ENCODE data around the gene DDX42.

The DDX42 gene

GRCh38 chr17:63831505-63831904 lies 57.5 kb downstream of the DDX42 start:
- no peak for DNase-seq (ENCODE audit: low read depth)
- no peak overlapping the region for H3K4me3 ChIP-seq (ENCODE audit: low read depth, low read length)
- TF ChIP-seq CTCF (IDR thresholded peaks at IDR 0.05; ENCODE audit: control insufficient read depth, extremely low read depth, insufficient read depth): no peak

GRCh38 chr17:63832014-63832413 lies 58.0 kb downstream of the DDX42 start:
- H3K4me3 ChIP-seq (ENCODE audit: low read depth, low read length): no peak overlapping the region
- DNase-seq (ENCODE audit: low read depth): no peak
- no peak for TF ChIP-seq CTCF (IDR thresholded peaks at IDR 0.05; ENCODE audit: control insufficient read depth, extremely low read depth, insufficient read depth)

DNA sequence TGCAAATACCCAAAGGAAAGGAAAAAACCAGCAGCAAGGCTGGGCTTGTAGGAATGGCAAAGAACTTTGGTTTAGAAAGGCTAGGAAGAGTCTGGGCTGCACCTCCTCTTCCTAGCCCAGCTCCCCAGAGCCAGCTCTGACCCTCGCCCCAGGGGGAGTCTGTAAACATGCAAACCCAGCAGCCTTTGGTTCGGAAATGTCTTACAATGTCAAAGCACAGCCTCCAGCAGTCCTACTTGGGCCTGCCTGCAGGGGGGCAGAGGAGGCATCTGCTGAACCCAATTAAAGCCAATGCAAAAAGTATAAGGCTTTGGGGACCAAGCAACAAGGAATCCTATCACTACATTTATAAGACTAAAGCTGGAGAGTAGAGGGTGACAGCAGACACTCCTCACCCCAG lies 58.5 kb downstream of the DDX42 start:
- no peak for TF ChIP-seq CTCF (IDR thresholded peaks at IDR 0.05; ENCODE audit: control insufficient read depth, extremely low read depth, insufficient read depth)
- DNase-seq (ENCODE audit: low read depth): no peak
- no peak overlapping the region for H3K4me3 ChIP-seq (ENCODE audit: low read depth, low read length)

GRCh38 chr17:63833026-63833740 lies 59.2 kb downstream of the DDX42 start:
- TF ChIP-seq CTCF (IDR thresholded peaks at IDR 0.05; ENCODE audit: control insufficient read depth, extremely low read depth, insufficient read depth): no peak
- no peak for DNase-seq (ENCODE audit: low read depth)
- H3K4me3 ChIP-seq (ENCODE audit: low read depth, low read length): no peak overlapping the region

- no peak for TF ChIP-seq CTCF (IDR thresholded peaks at IDR 0.05; ENCODE audit: control insufficient read depth, extremely low read depth, insufficient read depth)
- no peak overlapping the region for H3K4me3 ChIP-seq (ENCODE audit: low read depth, low read length)
- no peak for DNase-seq (ENCODE audit: low read depth)
Observed at GRCh38 chr17:63833741-63834373, 59.9 kb downstream of the DDX42 start.

DNA sequence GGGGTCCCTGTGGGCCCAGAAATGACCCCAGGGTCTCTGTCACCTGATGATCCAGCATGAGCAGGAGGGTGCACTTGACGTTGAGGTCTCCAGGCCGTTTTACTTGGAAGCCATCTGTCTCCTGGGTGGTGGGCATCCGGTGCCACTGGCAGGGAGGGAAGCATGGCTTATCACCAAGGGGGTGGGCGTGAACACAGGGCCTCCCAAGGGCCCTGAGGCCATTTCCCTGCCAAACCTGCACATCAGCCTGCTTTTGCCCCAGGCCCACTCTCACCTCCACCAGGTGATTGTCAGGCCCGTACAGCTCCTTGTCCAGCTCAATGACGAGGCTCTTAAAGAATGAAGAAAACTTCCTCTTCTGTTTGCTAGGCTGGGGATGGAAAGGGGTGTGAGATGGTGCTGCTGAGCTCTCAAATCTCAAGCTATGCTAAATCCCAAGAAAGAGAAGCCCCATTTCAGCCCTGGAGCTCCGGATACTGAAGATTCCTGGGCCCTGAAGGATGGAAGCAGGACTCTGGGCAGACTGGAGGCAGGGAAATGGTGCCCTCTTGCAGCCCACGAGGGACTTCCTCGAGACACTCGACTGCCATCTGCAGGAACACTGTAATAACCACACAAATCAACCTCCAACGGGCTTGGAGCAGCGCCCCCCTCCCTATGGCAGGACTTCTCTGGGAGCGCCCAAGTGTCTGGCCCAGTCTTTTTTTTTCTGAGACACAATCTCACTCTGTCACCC lies 60.6 kb downstream of the DDX42 start:
- TF ChIP-seq CTCF (IDR thresholded peaks at IDR 0.05; ENCODE audit: control insufficient read depth, extremely low read depth, insufficient read depth): peak; percentile 90
- DNase-seq (ENCODE audit: low read depth): no peak
- H3K4me3 ChIP-seq (ENCODE audit: low read depth, low read length): no peak overlapping the region
